DMS114 treated with DMSO at 0.1 percent for 48 hours (cell line): ENCODE measurements around the gene MAP3K15.

Source experiments
- DNase-seq: peaks from one replicate; lab custom pipeline; 2025; ENCODE audit not compliant: unreplicated experiment; lab: John Stamatoyannopoulos, UW

MAP3K15 gene

GRCh38 chrX:19350941-19351384 is 164.3 kb downstream of the MAP3K15 start:
- DNase-seq: no peak

DNA sequence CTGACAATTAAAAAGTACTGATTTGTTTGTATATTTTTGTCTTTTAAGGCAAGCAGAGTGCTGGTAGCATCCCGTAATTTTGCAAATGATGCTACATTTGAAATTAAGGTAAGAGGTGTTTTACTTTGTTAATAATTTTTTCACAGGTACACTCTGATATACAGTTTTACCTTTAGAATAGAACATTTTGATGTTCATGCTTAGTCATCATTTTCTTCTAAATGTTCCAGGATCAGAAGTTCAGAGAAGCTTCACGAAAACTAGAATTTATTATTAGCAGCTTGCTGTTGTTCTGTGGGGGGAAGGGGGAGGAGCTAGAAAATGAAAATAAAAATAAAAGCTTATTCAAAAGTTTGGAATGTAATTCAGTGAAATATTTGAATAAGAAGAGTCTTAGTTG is 166.0 kb downstream of the MAP3K15 start:
- DNase-seq: no peak

DNA sequence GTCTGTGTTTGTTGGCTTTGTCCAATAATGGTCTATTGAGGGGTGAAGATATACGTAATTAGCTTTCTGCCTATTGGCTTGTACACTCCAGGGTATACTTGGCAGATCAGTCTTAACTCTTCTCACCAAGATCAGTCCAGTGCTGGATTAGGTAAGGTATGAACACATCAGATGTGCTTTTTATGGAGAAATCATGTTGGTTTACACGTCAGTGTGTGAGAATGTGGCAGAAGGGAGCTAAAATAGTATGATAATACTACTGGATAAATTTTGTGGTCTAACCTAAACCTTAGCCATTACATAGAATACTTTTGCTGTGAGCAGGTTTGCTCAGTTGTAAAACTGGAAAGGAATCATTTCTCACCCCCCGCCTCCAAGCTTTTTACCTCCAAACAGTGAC is 167.4 kb downstream of the MAP3K15 start:
- DNase-seq: no peak

DNA sequence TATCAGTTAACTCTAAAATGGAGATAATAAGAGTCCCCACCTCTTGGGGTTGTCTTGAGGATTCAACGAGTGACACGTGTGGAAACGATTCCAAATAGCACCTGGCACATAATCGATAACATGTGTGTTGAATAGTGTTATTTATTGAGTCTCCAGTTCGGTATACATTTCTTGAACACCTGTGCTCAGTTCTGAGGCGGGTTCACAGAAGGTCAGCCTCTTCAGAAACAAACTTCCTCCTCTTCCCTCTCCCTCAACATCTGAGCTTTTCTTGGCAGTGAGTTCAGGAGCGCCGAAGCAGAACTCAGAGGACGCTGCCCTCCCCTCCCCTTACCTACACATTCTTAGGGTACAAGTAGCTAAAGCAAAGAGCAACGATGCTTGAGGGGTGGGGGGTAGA is 170.6 kb downstream of the MAP3K15 start:
- no peak for DNase-seq

GRCh38 chrX:19343535-19344408 is 171.5 kb downstream of the MAP3K15 start, which contains the start of gene PDHA1:
Gene PDHA1, plus strand, starts transcription at chrX:19343927. Its CDS starts 111 bp downstream, at chrX:19344038.
- peak; percentile 75 for DNase-seq

GRCh38 chrX:19343085-19343534 is 172.2 kb downstream of the MAP3K15 start:
- DNase-seq: no peak

DNA sequence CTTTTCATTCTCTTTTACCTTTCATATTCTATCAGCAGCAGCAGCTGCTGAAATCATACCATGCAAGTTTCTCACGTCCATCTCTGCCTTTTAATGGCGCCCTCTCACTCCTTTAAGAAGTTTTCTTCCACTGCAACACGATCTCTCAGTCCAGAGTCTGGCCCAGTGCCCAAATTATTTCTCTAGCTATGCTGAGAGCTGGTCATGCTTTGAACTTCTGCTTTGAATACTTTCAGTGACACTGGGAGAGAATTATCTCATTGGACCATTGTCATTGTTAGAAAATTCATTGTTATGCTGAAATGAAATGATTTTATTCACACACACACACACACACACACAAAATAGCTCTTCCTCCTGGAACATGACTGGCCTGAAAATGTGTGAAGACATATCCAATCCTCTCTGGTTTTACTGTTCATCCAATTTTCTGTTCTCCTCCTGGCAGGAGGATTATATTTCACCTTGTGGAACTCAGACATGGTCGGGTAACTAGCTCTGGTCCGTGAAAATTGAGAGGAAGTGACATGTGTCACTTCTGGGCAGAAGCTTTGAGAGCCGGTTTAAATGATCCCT is 172.9 kb downstream of the MAP3K15 start:
- DNase-seq: no peak

- DNase-seq: peak; percentile 23
These were observed 180.2 kb downstream of the MAP3K15 start for GRCh38 chrX:19334945-19335626.

DNA sequence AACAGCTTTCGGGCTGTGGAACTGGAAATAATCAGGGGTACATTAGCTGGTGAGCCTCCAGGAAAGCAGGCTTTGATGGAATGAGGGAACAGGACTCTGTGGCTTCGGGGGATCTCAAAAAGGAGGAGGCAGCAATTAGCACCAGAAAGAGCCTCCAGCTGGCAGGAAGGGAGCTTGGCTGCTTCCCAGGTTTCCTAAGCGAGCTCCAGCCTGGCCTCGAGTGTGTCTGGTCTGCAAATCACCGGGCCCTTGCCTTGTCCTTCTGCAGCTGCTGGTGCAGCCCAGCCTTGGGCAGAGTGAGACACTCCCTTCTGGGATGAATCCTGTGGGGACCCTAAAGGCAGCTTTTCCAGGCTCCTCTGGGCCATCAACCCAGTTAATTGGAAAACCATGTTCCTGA is 182.3 kb downstream of the MAP3K15 start:
- no peak for DNase-seq

- no peak for DNase-seq
These were observed 183.5 kb downstream of the MAP3K15 start for GRCh38 chrX:19331831-19332230.

DNA sequence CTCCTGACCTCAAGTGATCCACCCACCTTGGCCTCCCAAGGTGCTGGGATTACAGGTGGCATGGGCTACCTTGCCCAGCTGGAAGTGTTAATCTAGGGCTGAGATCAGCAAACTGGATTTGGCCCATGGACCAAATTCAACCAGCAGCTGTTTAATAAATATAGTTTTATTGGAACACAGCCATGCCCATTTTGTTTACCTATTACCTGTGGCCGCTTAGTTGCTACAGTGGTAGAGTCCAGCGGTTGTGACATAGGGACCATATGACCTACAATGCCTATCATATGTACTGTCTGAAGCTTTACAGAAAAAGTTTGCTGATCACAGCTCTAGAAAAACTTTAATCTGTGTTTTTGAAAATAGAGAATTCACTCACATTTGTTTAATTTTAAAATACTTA is 188.7 kb downstream of the MAP3K15 start:
- no peak for DNase-seq
